ENCODE results near the gene C4orf33. TPM values are rescaled to one million over a fixed set of nuclear protein-coding genes. Genes with fewer than 3 reads are reported as not detected.
"Not testable (repeated sequence)": the region's sequence is repeated elsewhere in the genome, so short reads cannot be mapped to it uniquely, and the experiment has no call there.

The C4orf33 gene, protein sequence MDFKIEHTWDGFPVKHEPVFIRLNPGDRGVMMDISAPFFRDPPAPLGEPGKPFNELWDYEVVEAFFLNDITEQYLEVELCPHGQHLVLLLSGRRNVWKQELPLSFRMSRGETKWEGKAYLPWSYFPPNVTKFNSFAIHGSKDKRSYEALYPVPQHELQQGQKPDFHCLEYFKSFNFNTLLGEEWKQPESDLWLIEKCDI
- 4.7 TPM for total RNA-seq
- long read RNA-seq, full-length matches to known transcripts, result 4 of 7 reads
- long read RNA-seq, partial matches to known transcripts, result 0 of 7 reads
- long read RNA-seq, other reads (novel, unspliced or antisense), result 3 of 7 reads

DNA sequence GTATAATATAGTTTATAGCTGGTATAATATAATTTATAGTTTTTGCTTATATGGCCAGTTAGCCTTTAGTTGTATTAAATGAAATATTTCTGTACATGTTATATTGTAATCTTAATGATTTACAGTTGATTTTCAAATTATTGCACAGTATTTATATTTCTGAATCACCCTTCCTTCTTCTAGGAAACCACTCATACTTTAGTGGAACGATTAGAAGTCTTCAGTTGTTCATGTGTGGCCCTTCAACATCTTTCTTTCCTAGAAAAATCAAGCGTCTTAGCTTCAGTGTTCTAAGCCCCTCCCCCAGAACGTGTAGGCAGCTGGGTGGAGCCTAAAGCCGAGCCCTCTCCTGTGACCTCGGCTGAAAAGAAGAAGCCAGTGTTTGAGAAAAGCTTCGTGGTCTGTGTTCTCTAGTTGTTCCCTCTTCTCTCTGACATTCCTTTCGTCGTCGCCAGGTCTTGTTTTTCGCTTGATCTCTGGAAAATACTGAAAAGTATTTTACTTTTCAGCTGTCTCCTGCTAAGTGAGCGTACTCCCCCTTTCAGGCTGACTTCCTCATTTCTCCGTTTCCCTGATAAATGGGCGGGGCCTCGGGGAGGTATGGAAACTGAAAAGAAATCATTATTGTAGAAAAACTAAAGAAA, at the start of gene C4orf33:
C4orf33 (plus strand) TSS at position 342 of the 644 bp plus-strand sequence. CDS start 6,459 bp downstream, outside the sequence.
- H3K4me1 ChIP-seq, result peaks cover 47% of the 10 kb centered on the region
- peak; percentile 65 for DNase-seq

DNA sequence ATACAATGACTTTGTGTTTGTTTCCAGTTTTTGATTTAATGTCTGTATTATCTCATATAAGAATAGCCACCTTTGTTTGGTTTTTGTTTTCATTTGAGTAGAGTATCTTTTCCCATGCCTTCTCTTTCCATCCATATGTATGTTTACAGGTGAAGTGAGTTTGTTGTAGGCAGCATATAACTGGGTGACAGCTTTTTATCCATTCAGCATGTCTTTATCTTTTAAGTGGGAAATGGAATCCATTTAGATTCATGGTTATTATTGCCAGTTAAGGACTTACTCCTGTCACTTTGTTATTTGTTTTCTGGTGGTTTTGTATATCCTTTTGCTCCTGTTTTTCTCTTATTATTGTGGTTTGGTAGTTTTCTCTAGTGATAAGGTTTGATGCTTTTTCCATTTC, 36.9 kb upstream of the C4orf33 start:
- Histone ChIP-seq H3K9me3 (replicated peaks) (peaks cover 100% of the 10 kb centered on the region), H3K4me1 (no peaks in the 10 kb centered on the region), H3K36me3 (peaks cover 51% of the 10 kb centered on the region), H3K27me3 (ENCODE audit: low read depth) (no peaks in the 10 kb centered on the region), H3K4me3 (no peak overlapping the region), H3K27ac (replicated peaks) (no peak overlapping the region)
- TF ChIP-seq, protein P1, sequence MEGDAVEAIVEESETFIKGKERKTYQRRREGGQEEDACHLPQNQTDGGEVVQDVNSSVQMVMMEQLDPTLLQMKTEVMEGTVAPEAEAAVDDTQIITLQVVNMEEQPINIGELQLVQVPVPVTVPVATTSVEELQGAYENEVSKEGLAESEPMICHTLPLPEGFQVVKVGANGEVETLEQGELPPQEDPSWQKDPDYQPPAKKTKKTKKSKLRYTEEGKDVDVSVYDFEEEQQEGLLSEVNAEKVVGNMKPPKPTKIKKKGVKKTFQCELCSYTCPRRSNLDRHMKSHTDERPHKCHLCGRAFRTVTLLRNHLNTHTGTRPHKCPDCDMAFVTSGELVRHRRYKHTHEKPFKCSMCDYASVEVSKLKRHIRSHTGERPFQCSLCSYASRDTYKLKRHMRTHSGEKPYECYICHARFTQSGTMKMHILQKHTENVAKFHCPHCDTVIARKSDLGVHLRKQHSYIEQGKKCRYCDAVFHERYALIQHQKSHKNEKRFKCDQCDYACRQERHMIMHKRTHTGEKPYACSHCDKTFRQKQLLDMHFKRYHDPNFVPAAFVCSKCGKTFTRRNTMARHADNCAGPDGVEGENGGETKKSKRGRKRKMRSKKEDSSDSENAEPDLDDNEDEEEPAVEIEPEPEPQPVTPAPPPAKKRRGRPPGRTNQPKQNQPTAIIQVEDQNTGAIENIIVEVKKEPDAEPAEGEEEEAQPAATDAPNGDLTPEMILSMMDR (IDR thresholded peaks at IDR 0.05; ENCODE audit: borderline replicate concordance), result no peak
- intact Hi-C loops (cut with micrococcal nuclease), result no loop called here
- no peak for DNase-seq

More for the DNA sequence above, at the start of gene C4orf33:
- Histone ChIP-seq H3K4me3 (peak within 1 kb of the TSS; percentile 72), H3K27me3 (ENCODE audit: low read depth) (no peaks in the 10 kb centered on the region), H3K36me3 (no peaks in the 10 kb centered on the region), H3K9me3 (replicated peaks) (no peaks in the 10 kb centered on the region), H3K27ac (replicated peaks) (peak within 1 kb of the TSS; percentile 91)
- TF ChIP-seq, protein P1 (IDR thresholded peaks at IDR 0.05; ENCODE audit: borderline replicate concordance), result no peak
- intact Hi-C loops (cut with micrococcal nuclease), result no loop called here

DNA sequence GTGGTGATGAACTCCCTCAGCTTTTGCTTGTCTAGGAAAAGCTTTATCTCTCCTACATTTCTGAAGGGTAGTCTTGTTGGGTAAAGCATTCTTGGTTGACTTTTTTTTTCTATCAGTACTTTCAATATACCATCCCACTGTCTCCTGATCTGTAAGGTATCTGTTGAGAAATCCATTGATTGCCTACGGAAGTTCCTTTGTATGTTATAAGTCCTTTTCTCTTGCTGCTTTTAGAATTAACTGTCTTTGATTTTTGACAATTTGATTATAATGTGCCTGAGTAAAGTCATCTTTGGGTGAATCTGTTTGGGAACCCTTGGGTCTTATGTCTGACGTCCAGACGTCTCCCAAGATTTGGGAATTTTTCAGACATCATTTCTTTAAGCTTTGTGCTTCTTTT, 33.4 kb upstream of the C4orf33 start:
- H3K9me3 ChIP-seq (replicated peaks), result peaks cover 97% of the 10 kb centered on the region
- H3K4me3 ChIP-seq, result no peak overlapping the region
- no peaks in the 10 kb centered on the region for H3K4me1 ChIP-seq
- peaks cover 51% of the 10 kb centered on the region for H3K36me3 ChIP-seq
- H3K27ac ChIP-seq (replicated peaks), result no peak overlapping the region
- TF ChIP-seq, protein P1 (IDR thresholded peaks at IDR 0.05; ENCODE audit: borderline replicate concordance), result no peak
- intact Hi-C loops (cut with micrococcal nuclease), result no loop called here
- no peaks in the 10 kb centered on the region for H3K27me3 ChIP-seq (ENCODE audit: low read depth)
- no peak for DNase-seq

DNA sequence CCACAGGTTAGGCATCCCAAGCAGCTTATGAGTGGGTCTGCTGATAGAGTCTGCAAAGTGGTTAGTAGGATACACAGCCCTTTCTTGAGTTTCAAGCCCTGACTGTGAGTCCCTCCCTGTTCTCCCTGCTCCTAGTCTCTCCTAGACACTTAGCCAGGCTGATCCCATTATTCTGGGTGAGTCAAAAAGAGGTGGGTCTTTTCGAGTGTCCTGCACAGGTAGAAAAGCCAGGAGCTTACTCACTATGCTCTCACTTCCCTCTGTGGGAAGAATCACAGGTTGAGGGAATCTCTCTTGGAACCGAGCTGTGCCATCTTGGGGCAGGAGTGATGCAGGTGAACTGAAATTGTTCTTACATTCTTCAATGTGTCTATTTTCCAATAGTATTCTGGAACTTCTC, 32.3 kb upstream of the C4orf33 start:
- H3K36me3 ChIP-seq, result peaks cover 51% of the 10 kb centered on the region
- H3K4me3 ChIP-seq, result no peak overlapping the region
- H3K27ac ChIP-seq (replicated peaks), result no peak overlapping the region
- DNase-seq, result no peak
- H3K4me1 ChIP-seq, result no peaks in the 10 kb centered on the region
- peaks cover 97% of the 10 kb centered on the region for H3K9me3 ChIP-seq (replicated peaks)
- TF ChIP-seq, protein P1 (IDR thresholded peaks at IDR 0.05; ENCODE audit: borderline replicate concordance), result no peak
- intact Hi-C loops (cut with micrococcal nuclease), result no loop called here
- no peaks in the 10 kb centered on the region for H3K27me3 ChIP-seq (ENCODE audit: low read depth)

DNA sequence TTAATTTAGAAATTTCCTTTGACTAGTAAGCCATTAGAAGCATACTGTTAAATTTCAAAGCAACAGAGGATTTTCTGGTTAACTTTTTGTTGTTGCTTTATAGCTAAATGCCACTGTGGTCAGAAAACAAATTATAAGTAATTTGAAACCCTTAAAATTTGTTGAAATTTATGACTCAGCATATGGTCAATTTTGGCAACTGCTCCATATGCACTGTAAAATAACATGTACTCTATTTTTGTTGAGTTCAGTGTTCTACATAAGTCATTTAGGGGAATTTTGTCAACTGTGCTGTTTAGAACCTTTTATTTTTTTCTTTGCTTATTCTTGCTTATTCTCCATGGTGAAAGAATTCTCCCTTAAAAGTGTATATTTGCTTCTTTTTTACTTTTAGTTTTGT, 31.2 kb upstream of the C4orf33 start:
- intact Hi-C loops (cut with micrococcal nuclease), result no loop called here
- Histone ChIP-seq H3K27me3 (ENCODE audit: low read depth) (no peaks in the 10 kb centered on the region), H3K9me3 (replicated peaks) (peaks cover 86% of the 10 kb centered on the region), H3K36me3 (peaks cover 48% of the 10 kb centered on the region), H3K4me3 (no peak overlapping the region), H3K4me1 (no peaks in the 10 kb centered on the region), H3K27ac (replicated peaks) (no peak overlapping the region)
- DNase-seq, result no peak
- TF ChIP-seq, protein P1 (IDR thresholded peaks at IDR 0.05; ENCODE audit: borderline replicate concordance), result no peak

DNA sequence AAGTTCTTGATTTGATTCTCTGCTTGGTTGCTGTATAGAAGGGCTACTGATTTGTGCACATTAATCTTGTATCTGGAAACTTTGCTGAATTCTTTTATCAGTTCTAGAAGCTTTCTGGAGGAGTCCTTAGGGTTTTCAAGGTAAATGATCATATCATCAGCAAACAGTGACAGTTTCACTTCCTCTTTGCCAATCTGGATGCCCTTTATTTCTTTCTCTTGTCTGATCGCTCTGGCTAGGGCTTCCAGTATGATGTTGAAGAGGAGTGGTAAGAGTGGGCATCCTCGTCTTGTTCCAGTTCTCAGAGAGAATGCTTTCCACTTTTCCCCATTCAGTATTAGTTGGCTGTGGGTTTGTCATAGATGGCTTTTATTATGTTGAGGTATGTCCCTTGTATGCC, 26.4 kb upstream of the C4orf33 start:
- intact Hi-C loops (cut with micrococcal nuclease); H3K4me3 ChIP-seq; DNase-seq; H3K27me3 ChIP-seq (ENCODE audit: low read depth); H3K27ac ChIP-seq (replicated peaks); H3K4me1 ChIP-seq: not testable (repeated sequence)
- Histone ChIP-seq H3K36me3 (peaks cover 13% of the 10 kb centered on the region), H3K9me3 (replicated peaks) (peaks cover 38% of the 10 kb centered on the region)
